A549 (cell line): ENCODE measurements around the gene ARHGEF7. TPM values are rescaled to one million over a fixed set of nuclear protein-coding genes. Genes with fewer than 3 reads are reported as not detected.

Experiments used
- ATAC-seq, 2 experiments: fragments of 200-7000 bp in 1 of 2; fragments of >200 bp in 1 of 2; cut with Nextera tagmentation in 1 of 2; cut with Tn5 transposase in 1 of 2; 3 replicates each; pipeline versions ENCODE4 v1.8.0 to v1.9.1; 2018 to 2020; ENCODE audit warnings: mild to moderate bottlenecking in 1 of 2, moderate library complexity in 1 of 2
- CTCF ChIA-PET: fragments of 300-600 bp; sonication (Branson Sonifier 250); formaldehyde crosslinking; extraction: SDS; loops from one replicate; lab custom pipeline; 2021; ENCODE audit warnings: antibody characterized with exemption, inconsistent platforms; lab: Yijun Ruan, JAX
- POLR2A ChIA-PET: fragments of 350-600 bp; formaldehyde crosslinking; extraction: SDS; loops from one replicate; lab custom pipeline; 2021; ENCODE audit warnings: antibody characterized with exemption, inconsistent platforms; lab: Yijun Ruan, JAX
- DNase-seq, 2 experiments: peaks; one replicate each; pipeline versions ENCODE4 v3.0.0 to v3.0.0-alpha.2; 2011 to 2016; ENCODE audit warnings: low read depth in 1 of 2, low spot score in 1 of 2
- FAIRE-seq: peaks from 2 replicates; lab custom pipeline; 2011; peaks lifted over from hg19 to GRCh38; lab: Jason Lieb, UNC
- H3K27ac ChIP-seq, 2 experiments: fragments of >200 bp; sonication (Bioruptor Twin); formaldehyde crosslinking; 3 replicates each; pipeline ENCODE4 v1.5.1; 2016 to 2017
- H3K4me1 ChIP-seq: fragments of >200 bp; sonication (Bioruptor Twin); formaldehyde crosslinking; 3 replicates; pipeline ENCODE4 v1.6.1; 2016
- H3K4me2 ChIP-seq: fragments of >200 bp; sonication (Bioruptor Twin); formaldehyde crosslinking; 3 replicates; pipeline ENCODE4 v1.6.1; 2016
- H3K4me3 ChIP-seq: fragments of >200 bp; sonication (Bioruptor Twin); formaldehyde crosslinking; 3 replicates; pipeline ENCODE4 v1.5.1; 2016
- H3K9me3 ChIP-seq: fragments of >200 bp; sonication (Bioruptor Twin); formaldehyde crosslinking; 3 replicates; pipeline ENCODE4 v1.6.1; 2016
- CBX8 ChIP-seq: fragments of 200-600 bp; sonication (generic); IDR thresholded peaks from 2 replicates; pipeline ENCODE4 v1.6.1; 2016
- CEBPB ChIP-seq, 2 experiments: fragments of >200 bp in 1 of 2; sonication (Bioruptor Twin) in 1 of 2; formaldehyde crosslinking in 1 of 2; IDR thresholded peaks; 2 replicates each; pipeline ENCODE4 v1.6.1; 2012 to 2016
- CHD2 ChIP-seq: fragments of 150-350 bp; IDR thresholded peaks from 2 replicates; pipeline ENCODE4 v1.6.1; 2014; ENCODE audit warnings: low read length; ENCODE audit not compliant: partially characterized antibody
- E2F6 ChIP-seq: IDR thresholded peaks from 2 replicates; pipeline ENCODE4 v1.6.1; 2012; ENCODE audit warnings: low read depth, borderline replicate concordance
- EHF ChIP-seq: fragments of 250-450 bp; sonication (Bioruptor Pico); IDR thresholded peaks from 2 replicates; pipeline ENCODE4 v1.5.0; 2020; ENCODE audit warnings: mild to moderate bottlenecking
- EP300 ChIP-seq, 2 experiments: fragments of >200 bp; sonication (Bioruptor Twin); formaldehyde crosslinking; IDR thresholded peaks; 2 replicates in 1 of 2; 3 replicates in 1 of 2; pipeline ENCODE4 v1.6.1; 2016 to 2017
- ESRRA ChIP-seq: fragments of 150-350 bp; IDR thresholded peaks from 2 replicates; pipeline ENCODE4 v1.6.1; 2014; ENCODE audit warnings: mild to moderate bottlenecking, low read length, borderline replicate concordance
- FOSB ChIP-seq: fragments of 250-450 bp; sonication (Bioruptor Pico); IDR thresholded peaks from 2 replicates; pipeline ENCODE4 v1.5.0; 2020; ENCODE audit warnings: mild to moderate bottlenecking, moderate library complexity
- FOSL2 ChIP-seq, 2 experiments: fragments of 450-650 bp in 1 of 2; fragments of >200 bp in 1 of 2; sonication (Bioruptor Twin) in 1 of 2; formaldehyde crosslinking; IDR thresholded peaks; 2 replicates each; pipeline versions ENCODE4 v1.5.0 to v1.6.1; 2016 to 2020; ENCODE audit warnings: mild to moderate bottlenecking in 1 of 2, moderate library complexity in 1 of 2
- FOXS1 ChIP-seq: fragments of 250-450 bp; sonication (Bioruptor Pico); IDR thresholded peaks from 2 replicates; pipeline ENCODE4 v1.5.0; 2020; ENCODE audit warnings: mild to moderate bottlenecking, moderate library complexity
- HDAC2 ChIP-seq: fragments of 200-600 bp; sonication (generic); IDR thresholded peaks from 2 replicates; pipeline ENCODE4 v1.6.1; 2016
- HES2 ChIP-seq: fragments of >200 bp; sonication (Bioruptor Twin); formaldehyde crosslinking; IDR thresholded peaks from 2 replicates; pipeline ENCODE4 v1.6.1; 2016
- HEYL ChIP-seq: fragments of 250-450 bp; sonication (Bioruptor Pico); IDR thresholded peaks from 2 replicates; pipeline ENCODE4 v1.8.0; 2021; ENCODE audit warnings: mild to moderate bottlenecking, moderate library complexity
- HOXA7 ChIP-seq: fragments of 250-450 bp; sonication (Bioruptor Pico); IDR thresholded peaks from 2 replicates; pipeline ENCODE4 v1.5.0; 2020; ENCODE audit warnings: mild to moderate bottlenecking, moderate library complexity
- HOXB13 ChIP-seq: fragments of 250-450 bp; sonication (Bioruptor Pico); IDR thresholded peaks from 2 replicates; pipeline ENCODE4 v1.5.0; 2020; ENCODE audit warnings: low read depth, mild to moderate bottlenecking, moderate library complexity
- JUN ChIP-seq, 2 experiments: fragments of >200 bp; sonication (Bioruptor Twin); formaldehyde crosslinking; IDR thresholded peaks; 2 replicates in 1 of 2; 3 replicates in 1 of 2; pipeline ENCODE4 v1.6.1; 2016 to 2017
- JUNB ChIP-seq: fragments of >200 bp; sonication (Bioruptor Twin); formaldehyde crosslinking; IDR thresholded peaks from 2 replicates; pipeline ENCODE4 v1.6.1; 2016
- KDM1A ChIP-seq: fragments of 200-600 bp; sonication (generic); IDR thresholded peaks from 2 replicates; pipeline ENCODE4 v1.6.1; 2016; ENCODE audit warnings: low read depth, mild to moderate bottlenecking
- PBX3 ChIP-seq: IDR thresholded peaks from 2 replicates; pipeline ENCODE4 v1.6.1; 2012
- POLR2A ChIP-seq: IDR thresholded peaks from 2 replicates; pipeline ENCODE4 v1.6.1; 2012; ENCODE audit warnings: mild to moderate bottlenecking, low read length
- POLR2AphosphoS2 ChIP-seq: conservative IDR thresholded peaks from 2 replicates; pipeline ENCODE4 v1.6.1; 2012; ENCODE audit warnings: low read length, improper control_type of control experiment, inconsistent platforms
- RNF2 ChIP-seq: fragments of 200-600 bp; sonication (generic); IDR thresholded peaks from 2 replicates; pipeline ENCODE4 v1.6.1; 2016; ENCODE audit warnings: low read depth, mild to moderate bottlenecking, antibody characterized with exemption, moderate library complexity, borderline replicate concordance
- SMC3 ChIP-seq: fragments of >200 bp; sonication (Bioruptor Twin); formaldehyde crosslinking; IDR thresholded peaks from 3 replicates; pipeline ENCODE4 v1.6.1; 2018; ENCODE audit warnings: inconsistent platforms
- SREBF2 ChIP-seq: fragments of 450-650 bp; IDR thresholded peaks from 2 replicates; pipeline ENCODE4 v1.6.1; 2014; ENCODE audit warnings: mild to moderate bottlenecking, moderate library complexity
- TP53 ChIP-seq: fragments of 250-450 bp; sonication (Bioruptor Pico); IDR thresholded peaks from 2 replicates; pipeline ENCODE4 v1.5.0; 2021; ENCODE audit warnings: mild to moderate bottlenecking, moderate library complexity
- WGBS: methylation state at CpG from one replicate; pipeline ENCODE4 v1.1.6; 2017; ENCODE audit errors: missing lambda C conversion rate; 5-methylcytosine and 5-hydroxymethylcytosine counted together
- polyA plus RNA-seq, 4 experiments: library from polyadenylated mRNA; depleted of rRNA in 3 of 4; stranded (reverse); fragments of >200 nt; fragmentation: RNase III in 1 of 4; extraction: RNeasy Plus Mini Kit Qiagen cat#74134 plus additional on column Dnase treatment in 1 of 4; gene quantifications; 2 replicates in 3 of 4; 3 replicates in 1 of 4; pipeline ENCODE4 v1.2.3, GENCODE V29; 2011 to 2017

The ARHGEF7 gene
- polyA plus RNA-seq, 2 of the 4 experiments (the other 2 are of a cell fraction): 21.1 to 23.1 TPM

- no peak overlapping the region for H3K4me2 ChIP-seq
- WGBS: 68% methylated on average over 10 of the region's 10 CpGs
- ChIA-PET POLR2A (no interaction called here), CTCF (no interaction called here)
- 0 out of 3 replicates have a peak, but pooled peaks cover 5% of the 10 kb centered on the region for H3K4me1 ChIP-seq
- DNase-seq: no peak
- no peak overlapping the region for H3K4me3 ChIP-seq
- no peak for FAIRE-seq
- H3K9me3 ChIP-seq: no peaks in the 10 kb centered on the region
- no peak for TF ChIP-seq SMC3
- no peak for TF ChIP-seq POLR2A
- no peak for TF ChIP-seq HES2
- TF ChIP-seq CBX8: no peak
- no peak for TF ChIP-seq FOSB
- no peak for TF ChIP-seq ESRRA
- no peak for TF ChIP-seq JUNB
- TF ChIP-seq CEBPB (IDR thresholded peaks at IDR 0.05): no peak
- no peak for ATAC-seq
- H3K27ac ChIP-seq: no peak overlapping the region
These were observed 2.9 kb downstream of the ARHGEF7 start for GRCh38 chr13:111117961-111118360.

- Histone ChIP-seq H3K4me3 (no peak overlapping the region), H3K27ac (no peak overlapping the region), H3K9me3 (no peaks in the 10 kb centered on the region), H3K4me1 (0 out of 3 replicates have a peak, but pooled peaks cover 5% of the 10 kb centered on the region), H3K4me2 (no peak overlapping the region)
- DNase-seq: no peak
- ChIA-PET POLR2A (no interaction called here), CTCF (no interaction called here)
- WGBS: 49% methylated on average over 9 of the region's 9 CpGs
- no peak for FAIRE-seq
- TF ChIP-seq HDAC2 (no peak), EP300 (IDR thresholded peaks at IDR 0.05) (no peak), HEYL (CRISPR knock-in tag) (no peak)
- no peak for ATAC-seq
These were observed 3.9 kb downstream of the ARHGEF7 start for GRCh38 chr13:111118898-111119607.

GRCh38 chr13:111119966-111120365 is 4.9 kb downstream of the ARHGEF7 start:
- FAIRE-seq: no peak
- Histone ChIP-seq H3K27ac (no peak overlapping the region), H3K4me3 (no peak overlapping the region), H3K9me3 (no peaks in the 10 kb centered on the region), H3K4me2 (no peak overlapping the region), H3K4me1 (0 out of 3 replicates have a peak, but pooled peaks cover 5% of the 10 kb centered on the region)
- no peak for ATAC-seq
- no peak for DNase-seq
- CTCF ChIA-PET: no interaction called here
- POLR2A ChIA-PET: no interaction called here
- TF ChIP-seq POLR2A: no peak
- no peak for TF ChIP-seq CEBPB (IDR thresholded peaks at IDR 0.05)
- no peak for TF ChIP-seq CHD2
- TF ChIP-seq KDM1A: no peak
- no peak for TF ChIP-seq FOXS1 (CRISPR knock-in tag)
- TF ChIP-seq JUN (IDR thresholded peaks at IDR 0.05): no peak

- Histone ChIP-seq H3K4me2 (no peak overlapping the region), H3K4me1 (0 out of 3 replicates have a peak, but pooled peaks cover 5% of the 10 kb centered on the region), H3K9me3 (no peaks in the 10 kb centered on the region), H3K4me3 (no peak overlapping the region), H3K27ac (no peak overlapping the region)
- no peak for TF ChIP-seq PBX3
- no peak for TF ChIP-seq RNF2
- no peak for TF ChIP-seq JUN (IDR thresholded peaks at IDR 0.05)
- no peak for TF ChIP-seq HDAC2
- no peak for TF ChIP-seq TP53
- no peak for TF ChIP-seq SREBF2
- TF ChIP-seq HOXB13 (CRISPR knock-in tag): no peak
- no peak for TF ChIP-seq E2F6
- TF ChIP-seq SMC3: no peak
- no peak for TF ChIP-seq HES2
- TF ChIP-seq HOXA7 (CRISPR knock-in tag): no peak
- TF ChIP-seq EHF (CRISPR knock-in tag): no peak
- TF ChIP-seq CHD2: no peak
- TF ChIP-seq FOSL2 (IDR thresholded peaks at IDR 0.05): no peak
- no peak for TF ChIP-seq FOSL2 (CRISPR knock-in tag; IDR thresholded peaks at IDR 0.05)
- TF ChIP-seq CBX8: no peak
- no peak for TF ChIP-seq POLR2AphosphoS2
- TF ChIP-seq CEBPB (IDR thresholded peaks at IDR 0.05): no peak
- DNase-seq: no peak
- 55% methylated on average over 12 of the region's 12 CpGs for WGBS
- CTCF ChIA-PET: no interaction called here
- ATAC-seq: no peak
- FAIRE-seq: no peak
- POLR2A ChIA-PET: no interaction called here
These were observed 5.3 kb downstream of the ARHGEF7 start for GRCh38 chr13:111120422-111120821.
